ENCODE results near the gene RPUSD1.
"Not testable (repeated sequence)": the region's sequence is repeated elsewhere in the genome, so short reads cannot be mapped to it uniquely, and the experiment has no call there.

Gene RPUSD1, protein sequence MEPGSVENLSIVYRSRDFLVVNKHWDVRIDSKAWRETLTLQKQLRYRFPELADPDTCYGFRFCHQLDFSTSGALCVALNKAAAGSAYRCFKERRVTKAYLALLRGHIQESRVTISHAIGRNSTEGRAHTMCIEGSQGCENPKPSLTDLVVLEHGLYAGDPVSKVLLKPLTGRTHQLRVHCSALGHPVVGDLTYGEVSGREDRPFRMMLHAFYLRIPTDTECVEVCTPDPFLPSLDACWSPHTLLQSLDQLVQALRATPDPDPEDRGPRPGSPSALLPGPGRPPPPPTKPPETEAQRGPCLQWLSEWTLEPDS

GRCh38 chr16:787978-788398 lies at the start of gene RPUSD1:
Gene RPUSD1 (minus strand): TSS chr16:788381. CDS start chr16:787737, 644 bp downstream.
- DNase-seq (ENCODE audit: low read depth): no peak

DNA sequence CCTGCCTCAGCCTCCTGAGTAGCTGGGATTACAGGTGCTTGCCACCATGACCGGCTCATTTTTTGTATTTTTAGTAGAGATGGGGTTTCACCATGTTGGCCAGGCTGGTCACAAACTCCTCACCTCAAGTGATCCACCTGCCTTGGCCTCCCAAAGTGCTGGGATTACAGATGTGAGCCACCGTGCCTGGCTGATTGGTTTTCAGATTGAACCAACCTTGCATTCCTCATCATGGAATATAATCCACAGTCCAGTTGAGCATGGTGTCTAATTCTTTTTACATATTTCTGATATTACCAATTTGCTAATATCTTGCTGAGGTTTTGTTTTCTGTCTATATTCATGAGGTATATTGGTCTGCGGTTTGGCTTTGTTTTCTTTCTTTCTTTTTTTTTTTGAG lies 48.6 kb upstream of the RPUSD1 start:
- not testable (repeated sequence) for DNase-seq (ENCODE audit: low read depth)

GRCh38 chr16:836221-836620 lies 48.0 kb upstream of the RPUSD1 start:
- DNase-seq (ENCODE audit: low read depth): no peak

DNA sequence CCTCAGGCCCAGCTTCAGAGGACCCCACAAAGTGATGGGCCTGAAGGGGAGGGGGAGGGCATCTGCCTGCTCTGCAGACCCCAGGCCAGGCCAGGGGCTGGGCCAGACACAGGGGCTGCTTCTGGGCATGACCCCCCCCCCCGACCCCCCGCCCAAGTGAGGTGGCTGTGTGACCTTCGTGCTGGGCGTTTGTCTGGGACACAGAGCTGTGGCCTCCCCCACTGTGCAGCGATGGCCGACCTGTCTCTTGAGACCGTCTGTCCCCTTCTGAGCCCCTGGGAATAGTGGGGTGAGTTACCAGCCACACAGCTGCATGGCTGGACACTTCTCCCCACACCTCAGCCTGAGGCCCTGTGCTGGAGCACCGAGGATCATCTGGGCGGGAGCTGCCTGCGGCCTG lies 47.2 kb upstream of the RPUSD1 start:
- no peak for DNase-seq (ENCODE audit: low read depth)

GRCh38 chr16:833411-833810 lies 45.2 kb upstream of the RPUSD1 start:
- no peak for DNase-seq (ENCODE audit: low read depth)

DNA sequence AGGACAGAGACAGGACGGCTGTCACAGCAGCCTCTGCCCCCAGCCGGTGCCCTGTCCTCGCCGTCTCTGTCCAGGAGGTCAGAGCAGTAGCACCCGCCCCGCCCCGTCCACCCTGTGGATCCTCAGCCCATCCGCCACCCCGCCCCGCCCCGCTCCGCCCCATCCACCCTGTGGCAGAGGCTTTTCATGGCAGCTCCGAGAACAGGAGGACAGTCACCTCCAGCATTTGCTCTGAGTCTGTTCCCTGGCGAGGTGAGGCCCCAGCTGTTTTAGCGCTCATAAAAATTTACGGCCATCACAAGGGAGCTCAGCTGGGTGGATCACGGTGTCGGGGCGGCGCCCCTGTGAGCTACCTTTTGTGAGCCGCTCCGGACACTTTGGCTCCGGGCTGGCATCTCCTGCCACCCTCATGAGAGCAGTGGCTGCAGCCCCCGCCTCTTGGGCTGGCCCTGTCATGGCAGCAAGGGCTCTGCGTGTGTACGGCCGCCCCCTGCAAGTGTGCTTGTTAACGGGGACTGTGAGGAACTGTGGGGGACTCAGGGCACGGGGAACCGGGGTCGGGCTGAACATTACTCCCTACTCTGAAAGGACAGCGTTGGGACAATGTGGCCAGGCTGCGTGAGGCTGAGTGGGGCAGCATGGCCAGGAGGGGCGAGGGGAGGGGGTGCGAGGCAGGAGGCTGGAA lies 44.6 kb upstream of the RPUSD1 start:
- DNase-seq (ENCODE audit: low read depth): no peak

- DNase-seq (ENCODE audit: low read depth): no peak
Measured at GRCh38 chr16:831571-832413, 43.6 kb upstream of the RPUSD1 start.

DNA sequence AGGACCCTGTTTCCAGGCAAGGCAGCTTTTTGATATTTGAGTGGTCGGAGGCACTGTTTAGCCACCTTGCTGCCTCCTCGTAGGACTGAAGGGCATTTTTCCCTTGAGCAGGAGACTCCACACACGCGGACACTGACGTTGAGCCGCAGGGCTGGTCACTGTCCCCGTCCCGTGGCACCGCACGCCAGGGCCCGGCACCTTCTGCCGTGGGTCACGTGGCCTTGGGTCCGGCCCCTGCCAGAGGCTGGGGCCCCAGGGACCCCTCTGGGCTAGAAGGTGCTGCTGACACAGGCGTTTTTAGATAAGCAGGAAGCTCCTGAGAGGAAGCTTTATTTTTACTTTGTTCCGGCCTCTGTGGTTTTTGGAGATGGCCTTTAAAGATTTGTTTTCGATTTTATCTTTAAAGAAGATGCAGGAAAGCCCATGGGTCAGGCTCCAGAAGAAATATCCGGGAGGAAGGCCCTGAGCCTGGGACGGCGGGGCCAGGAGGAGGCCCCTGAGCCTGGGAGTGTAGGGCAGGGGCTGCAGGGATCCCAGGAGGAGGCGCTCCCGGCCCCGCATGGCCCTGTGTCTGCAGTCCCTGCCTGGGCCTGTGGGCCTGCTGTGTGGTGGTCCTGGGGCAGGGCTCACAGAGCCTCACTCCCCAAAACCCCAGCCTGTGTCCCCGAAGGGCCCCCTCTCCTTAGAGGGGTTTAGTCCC lies 42.8 kb upstream of the RPUSD1 start:
- DNase-seq (ENCODE audit: low read depth): no peak

GRCh38 chr16:830107-830870 lies 42.1 kb upstream of the RPUSD1 start:
- no peak for DNase-seq (ENCODE audit: low read depth)

- no peak for DNase-seq (ENCODE audit: low read depth)
Measured at GRCh38 chr16:828891-829290, 40.7 kb upstream of the RPUSD1 start.

- no peak for DNase-seq (ENCODE audit: low read depth)
Measured at GRCh38 chr16:827513-827912, 39.3 kb upstream of the RPUSD1 start.

DNA sequence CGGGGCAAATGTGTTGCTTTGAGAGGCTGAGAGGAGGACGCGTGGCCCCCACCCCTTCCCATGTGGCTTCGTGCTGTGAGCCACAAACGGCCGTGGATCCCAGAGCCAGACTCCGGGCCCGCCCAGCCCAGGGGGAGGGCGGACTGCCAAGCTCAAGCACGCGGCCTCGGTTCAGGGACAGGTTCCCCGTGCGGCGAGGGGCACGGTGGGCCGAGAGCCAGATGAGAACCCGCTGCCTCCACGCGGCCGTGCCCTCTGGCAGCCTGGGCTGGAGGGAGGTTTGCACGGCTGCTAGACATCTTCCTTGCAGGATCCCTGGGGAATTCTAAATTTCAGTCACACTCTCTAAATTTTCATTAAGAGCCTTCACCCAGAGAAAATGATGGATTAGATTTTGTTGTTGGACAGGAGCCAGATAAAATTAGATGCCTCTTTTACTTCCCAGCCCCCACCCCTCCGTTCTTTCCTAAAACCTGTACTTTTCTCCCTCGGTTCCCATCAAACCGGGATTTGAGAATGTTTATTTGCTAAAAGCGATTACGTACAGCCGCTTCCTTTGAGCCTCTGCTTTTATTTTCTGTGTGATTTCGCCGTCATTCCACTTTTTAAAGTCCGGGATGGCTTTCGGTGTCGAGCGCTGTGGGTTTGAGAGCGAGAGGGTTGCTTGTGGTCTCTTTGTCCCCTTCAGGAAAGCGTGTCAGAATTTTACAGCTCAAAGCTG lies 37.3 kb upstream of the RPUSD1 start:
- no peak for DNase-seq (ENCODE audit: low read depth)

GRCh38 chr16:824601-825000 lies 36.4 kb upstream of the RPUSD1 start:
- no peak for DNase-seq (ENCODE audit: low read depth)

GRCh38 chr16:824194-824593 lies 36.0 kb upstream of the RPUSD1 start:
- DNase-seq (ENCODE audit: low read depth): no peak

DNA sequence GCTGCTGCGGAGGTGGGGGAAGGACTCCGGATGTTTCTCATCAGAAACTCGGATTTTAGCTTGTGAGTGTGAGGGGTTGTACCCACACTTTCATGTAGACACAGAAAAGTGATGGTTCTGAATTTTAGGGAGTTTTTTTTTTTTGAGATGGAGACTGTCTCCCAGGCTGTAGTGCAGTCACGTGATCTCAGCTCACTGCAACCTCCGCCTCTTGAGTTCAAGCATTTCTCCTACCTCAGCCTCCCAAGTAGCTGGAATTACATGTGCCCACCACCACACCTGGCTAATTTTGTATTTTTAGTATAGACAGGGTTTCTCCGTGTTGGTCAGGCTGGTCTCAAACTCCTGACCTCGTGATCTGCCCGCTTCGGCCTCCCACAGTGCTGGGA lies 34.7 kb upstream of the RPUSD1 start:
- no peak for DNase-seq (ENCODE audit: low read depth)

DNA sequence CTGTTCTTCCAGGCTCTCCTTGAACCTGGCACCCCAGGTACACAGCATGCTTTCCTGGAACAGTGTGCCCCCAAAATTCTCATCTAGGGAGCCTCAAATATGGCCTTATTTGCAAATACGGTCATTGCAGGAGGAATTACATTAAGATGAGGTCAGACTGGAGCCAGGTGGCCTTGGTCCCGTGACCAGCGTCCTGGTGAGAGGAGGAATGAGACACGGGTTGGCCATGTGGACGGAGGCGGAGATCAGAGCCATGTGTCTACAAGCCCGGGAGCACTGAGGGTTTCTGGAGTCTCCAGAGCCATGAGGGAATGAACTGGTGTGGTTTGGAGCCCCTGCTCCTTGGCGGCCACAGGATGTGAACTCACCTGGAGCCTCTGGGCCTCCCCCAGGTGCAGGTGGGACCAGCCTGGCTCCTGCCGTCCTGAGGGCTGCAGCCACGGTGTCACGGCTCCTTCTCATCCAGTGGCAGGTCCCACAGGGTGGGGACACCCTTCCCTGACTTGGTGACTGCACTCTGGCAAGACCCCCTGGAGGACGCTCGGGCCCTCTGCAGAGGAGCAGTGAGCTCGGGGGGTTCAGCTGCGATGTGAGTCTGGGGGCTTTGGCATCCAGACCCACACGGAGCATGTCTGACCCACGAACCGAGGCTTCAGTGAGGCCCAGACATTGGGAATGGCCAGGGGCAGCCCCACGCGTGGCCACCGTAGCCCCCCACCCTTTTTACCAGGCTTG lies 34.2 kb upstream of the RPUSD1 start:
- no peak for DNase-seq (ENCODE audit: low read depth)

DNA sequence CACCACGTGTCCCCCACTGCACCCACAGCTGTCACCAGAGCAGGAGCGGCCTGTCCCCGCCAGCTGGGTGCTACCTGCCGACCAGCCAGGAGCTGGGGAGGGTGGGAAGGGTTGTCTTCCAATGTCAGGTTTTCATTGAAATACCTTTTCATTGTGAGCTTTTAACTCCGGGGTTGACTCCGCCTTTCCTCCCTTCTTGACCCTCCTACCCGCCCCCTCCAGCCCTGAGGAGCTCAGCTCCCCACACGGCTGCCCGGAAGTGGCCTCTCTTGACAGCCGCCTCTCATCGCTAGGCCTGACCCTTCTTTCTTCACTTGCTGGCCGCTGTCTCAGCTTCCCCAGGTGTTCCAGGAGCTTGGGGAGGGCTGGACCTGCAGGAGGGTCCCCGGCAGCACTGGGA lies 33.6 kb upstream of the RPUSD1 start:
- no peak for DNase-seq (ENCODE audit: low read depth)

DNA sequence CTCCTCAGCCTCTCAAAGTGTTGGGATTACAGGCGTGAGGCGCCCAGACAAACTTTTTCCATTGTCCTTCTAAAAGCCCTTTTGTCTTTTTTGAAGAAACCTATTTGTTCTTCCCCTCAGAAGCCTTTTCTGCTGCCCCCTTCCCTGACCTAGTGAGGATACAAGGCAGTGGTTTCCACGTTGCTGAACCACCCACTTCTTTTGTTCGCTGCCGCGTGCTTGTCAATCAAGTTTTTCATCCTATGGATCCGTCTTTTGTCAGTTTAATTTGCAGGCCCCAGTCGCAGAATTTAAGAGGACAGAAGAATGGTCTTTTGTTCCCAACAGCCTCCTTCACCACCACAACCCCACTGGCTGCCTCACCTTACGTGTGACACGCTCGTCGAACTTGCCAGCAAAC lies 32.6 kb upstream of the RPUSD1 start:
- no peak for DNase-seq (ENCODE audit: low read depth)

- not testable (repeated sequence) for DNase-seq (ENCODE audit: low read depth)
Measured at GRCh38 chr16:820044-820408, 31.8 kb upstream of the RPUSD1 start.

Data from GM04503 (cell line).